Activated CD4-positive, alpha-beta memory T cell treated with anti-CD3 and anti-CD28 coated beads, Interleukin-2, amount 10 ng/mL, durations not matched to agents 7 days and 5 days (primary cell): Measurements from ENCODE around the gene TMEM63B. TPM values are rescaled to one million over a fixed set of nuclear protein-coding genes. Genes with fewer than 3 reads are reported as not detected.

Experiments
- CTCF ChIA-PET: fragments of 350-600 bp; sonication (Branson Sonifier 250); formaldehyde crosslinking; loops from one replicate; lab custom pipeline; 2021; ENCODE audit warnings: antibody characterized with exemption, inconsistent platforms; lab: Charles Lee
- POLR2A ChIA-PET: fragments of 350-600 bp; sonication (Branson Sonifier 250); formaldehyde crosslinking; loops from one replicate; lab custom pipeline; 2021; ENCODE audit warnings: antibody characterized with exemption; lab: Charles Lee
- DNase-seq: peaks from one replicate; pipeline ENCODE4 v3.0.0-alpha.2; 2020
- H3K27ac Mint-ChIP-seq: one replicate; pipeline ENCODE4 v1.8.0; 2021; ENCODE audit warnings: mild to moderate bottlenecking, mixed read lengths
- H3K27me3 Mint-ChIP-seq: one replicate; pipeline ENCODE4 v1.8.0; 2021; ENCODE audit warnings: mixed read lengths
- H3K36me3 Mint-ChIP-seq: one replicate; pipeline ENCODE4 v1.8.0; 2021; ENCODE audit warnings: low read depth, mixed read lengths
- H3K4me1 Mint-ChIP-seq: one replicate; pipeline ENCODE4 v1.8.0; 2021; ENCODE audit warnings: mixed read lengths
- H3K4me3 Mint-ChIP-seq: one replicate; pipeline ENCODE4 v1.8.0; 2021; ENCODE audit warnings: mild to moderate bottlenecking, mixed read lengths
- H3K9me3 Mint-ChIP-seq: one replicate; pipeline ENCODE4 v1.8.0; 2021; ENCODE audit warnings: mixed read lengths
- total RNA-seq, 2 experiments: library from RNA; stranded (reverse); gene quantifications; one replicate each; pipeline ENCODE4 v1.2.3, GENCODE V29; 2021

TMEM63B gene
- total RNA-seq, 2 experiments from 2014 or later: 14.7 to 15.5 TPM

GRCh38 chr6:44128020-44128917 lies 915 bp downstream of the TMEM63B start:
- peaks cover 38% of the 10 kb centered on the region for H3K4me1 Mint-ChIP-seq
- POLR2A ChIA-PET: interaction anchor here (3.2 kb wide), 1 partner anchor 118 kb away, joined by 11 read pairs; the partner anchor contains the start of gene HSP90AB1
- peak; percentile 23 for DNase-seq
- no peaks in the 10 kb centered on the region for H3K27me3 Mint-ChIP-seq
- H3K4me3 Mint-ChIP-seq: peak overlapping the region; percentile 91
- H3K9me3 Mint-ChIP-seq: no peaks in the 10 kb centered on the region
- H3K36me3 Mint-ChIP-seq: peaks cover 21% of the 10 kb centered on the region
- no peak overlapping the region for H3K27ac Mint-ChIP-seq
- CTCF ChIA-PET: no interaction called here

- Mint-ChIP-seq H3K9me3 (no peaks in the 10 kb centered on the region), H3K4me1 (peaks cover 22% of the 10 kb centered on the region), H3K27ac (no peak overlapping the region), H3K36me3 (peaks cover 13% of the 10 kb centered on the region), H3K27me3 (no peaks in the 10 kb centered on the region), H3K4me3 (no peak overlapping the region)
- ChIA-PET CTCF (interaction anchor here (0.7 kb wide), 1 partner anchor 32 kb away, joined by 4 read pairs; no protein-coding TSS in a partner anchor), POLR2A (interaction anchor here (3.2 kb wide), 1 partner anchor 117 kb away, joined by 11 read pairs; the partner anchor contains the start of gene HSP90AB1)
- no peak for DNase-seq
These were observed 2.5 kb downstream of the TMEM63B start for GRCh38 chr6:44129841-44130322.

- Mint-ChIP-seq H3K27me3 (no peaks in the 10 kb centered on the region), H3K4me3 (no peak overlapping the region), H3K4me1 (peaks cover 6% of the 10 kb centered on the region), H3K27ac (no peak overlapping the region), H3K36me3 (no peaks in the 10 kb centered on the region), H3K9me3 (no peaks in the 10 kb centered on the region)
- no peak for DNase-seq
- ChIA-PET POLR2A (interaction anchor here (1.6 kb wide), 1 partner anchor 181 kb away, joined by 3 read pairs; the partner anchor contains the start of gene AARS2), CTCF (interaction anchor here (0.6 to 1.6 kb wide), 3 partner anchors 19 to 426 kb away, joined by 3 to 4 read pairs (median 3); no protein-coding TSS in a partner anchor)
These were observed 4.5 kb downstream of the TMEM63B start for GRCh38 chr6:44131892-44132291.

GRCh38 chr6:44132476-44132875 lies 5.1 kb downstream of the TMEM63B start:
- H3K36me3 Mint-ChIP-seq: no peaks in the 10 kb centered on the region
- CTCF ChIA-PET: interaction anchor here (0.8 to 1.6 kb wide), 2 partner anchors 19 to 426 kb away, joined by 3 read pairs; no protein-coding TSS in a partner anchor
- H3K4me1 Mint-ChIP-seq: peaks cover 6% of the 10 kb centered on the region
- POLR2A ChIA-PET: interaction anchor here (1.6 kb wide), 1 partner anchor 181 kb away, joined by 3 read pairs; the partner anchor contains the start of gene AARS2
- DNase-seq: no peak
- H3K27me3 Mint-ChIP-seq: no peaks in the 10 kb centered on the region
- H3K9me3 Mint-ChIP-seq: no peaks in the 10 kb centered on the region
- no peak overlapping the region for H3K4me3 Mint-ChIP-seq
- no peak overlapping the region for H3K27ac Mint-ChIP-seq

GRCh38 chr6:44133003-44133931 lies 5.9 kb downstream of the TMEM63B start:
- no peak for DNase-seq
- H3K36me3 Mint-ChIP-seq: no peaks in the 10 kb centered on the region
- no peaks in the 10 kb centered on the region for H3K27me3 Mint-ChIP-seq
- H3K4me3 Mint-ChIP-seq: no peak overlapping the region
- H3K27ac Mint-ChIP-seq: no peak overlapping the region
- CTCF ChIA-PET: no interaction called here
- peaks cover 5% of the 10 kb centered on the region for H3K4me1 Mint-ChIP-seq
- no peaks in the 10 kb centered on the region for H3K9me3 Mint-ChIP-seq
- POLR2A ChIA-PET: interaction anchor here (1.6 kb wide), 1 partner anchor 180 kb away, joined by 3 read pairs; the partner anchor contains the start of gene AARS2

GRCh38 chr6:44133981-44134711 lies 6.8 kb downstream of the TMEM63B start:
- POLR2A ChIA-PET: no interaction called here
- no peaks in the 10 kb centered on the region for H3K36me3 Mint-ChIP-seq
- no peaks in the 10 kb centered on the region for H3K27me3 Mint-ChIP-seq
- H3K4me1 Mint-ChIP-seq: peaks cover 2% of the 10 kb centered on the region
- no peak overlapping the region for H3K4me3 Mint-ChIP-seq
- H3K9me3 Mint-ChIP-seq: no peaks in the 10 kb centered on the region
- DNase-seq: no peak
- CTCF ChIA-PET: no interaction called here
- H3K27ac Mint-ChIP-seq: no peak overlapping the region

- Mint-ChIP-seq H3K27ac (no peak overlapping the region), H3K4me1 (no peaks in the 10 kb centered on the region), H3K9me3 (no peaks in the 10 kb centered on the region), H3K36me3 (no peaks in the 10 kb centered on the region), H3K4me3 (no peak overlapping the region), H3K27me3 (no peaks in the 10 kb centered on the region)
- ChIA-PET CTCF (no interaction called here), POLR2A (no interaction called here)
- no peak for DNase-seq
These were observed 7.9 kb downstream of the TMEM63B start for GRCh38 chr6:44135173-44135758.

- DNase-seq: no peak
- Mint-ChIP-seq H3K9me3 (no peaks in the 10 kb centered on the region), H3K27ac (no peak overlapping the region), H3K27me3 (no peaks in the 10 kb centered on the region), H3K4me1 (no peaks in the 10 kb centered on the region), H3K4me3 (no peak overlapping the region), H3K36me3 (no peaks in the 10 kb centered on the region)
- ChIA-PET CTCF (no interaction called here), POLR2A (no interaction called here)
These were observed 8.5 kb downstream of the TMEM63B start for GRCh38 chr6:44135875-44136274.

- Mint-ChIP-seq H3K4me3 (no peak overlapping the region), H3K27ac (no peak overlapping the region), H3K4me1 (no peaks in the 10 kb centered on the region), H3K9me3 (no peaks in the 10 kb centered on the region), H3K27me3 (no peaks in the 10 kb centered on the region), H3K36me3 (no peaks in the 10 kb centered on the region)
- POLR2A ChIA-PET: interaction anchor here (1.3 kb wide), 1 partner anchor 23 kb away, joined by 4 read pairs; no protein-coding TSS in a partner anchor
- DNase-seq: no peak
- CTCF ChIA-PET: interaction anchor here (0.9 kb wide), 1 partner anchor 15 kb away, joined by 3 read pairs; no protein-coding TSS in a partner anchor
These were observed 11.5 kb downstream of the TMEM63B start for GRCh38 chr6:44138717-44139350.

- Mint-ChIP-seq H3K4me3 (no peak overlapping the region), H3K27ac (no peak overlapping the region), H3K36me3 (no peaks in the 10 kb centered on the region), H3K4me1 (no peaks in the 10 kb centered on the region), H3K9me3 (no peaks in the 10 kb centered on the region), H3K27me3 (no peaks in the 10 kb centered on the region)
- CTCF ChIA-PET: no interaction called here
- no peak for DNase-seq
- POLR2A ChIA-PET: no interaction called here
These were observed 12.0 kb downstream of the TMEM63B start for GRCh38 chr6:44139351-44139743.

- no peak overlapping the region for H3K4me3 Mint-ChIP-seq
- ChIA-PET CTCF (no interaction called here), POLR2A (no interaction called here)
- H3K27ac Mint-ChIP-seq: no peak overlapping the region
- no peaks in the 10 kb centered on the region for H3K9me3 Mint-ChIP-seq
- peaks cover 3% of the 10 kb centered on the region for H3K36me3 Mint-ChIP-seq
- peaks cover 4% of the 10 kb centered on the region for H3K4me1 Mint-ChIP-seq
- no peak for DNase-seq
- H3K27me3 Mint-ChIP-seq: no peaks in the 10 kb centered on the region
These were observed 15.5 kb downstream of the TMEM63B start for GRCh38 chr6:44142835-44143234.
